IMR-90 (cell line): Measurements from ENCODE around the gene CYFIP2. TPM values are rescaled to one million over a fixed set of nuclear protein-coding genes. Genes with fewer than 3 reads are reported as not detected.

Experiments used
- ATAC-seq: fragments of 200-7000 bp; cut with Tn5 transposase; 2 replicates; pipeline ENCODE4 v1.9.1; 2020; ENCODE audit warnings: low read depth, mild to moderate bottlenecking, moderate library complexity
- BruUV-seq: library from RNA; stranded (reverse); fragments of 400-500 nt; replicated peaks from 2 replicates; lab custom pipeline; 2021; lab: Mats Ljungman, UMichigan
- CTCF ChIA-PET: fragments of 300-600 bp; formaldehyde crosslinking; extraction: SDS; loops from one replicate; lab custom pipeline; 2021; ENCODE audit warnings: antibody characterized with exemption; lab: Yijun Ruan, JAX
- POLR2A ChIA-PET: fragments of 300-600 bp; sonication (Branson Sonifier 250); formaldehyde crosslinking; loops from one replicate; lab custom pipeline; 2022; ENCODE audit warnings: antibody characterized with exemption; ENCODE audit not compliant: unreplicated experiment; lab: Charles Lee
- DNase-seq: peaks from one replicate; pipeline ENCODE4 v3.0.0; 2013
- H2AFZ ChIP-seq: replicated peaks from 2 replicates; pipeline ENCODE3; 2013; ENCODE audit warnings: low read length, mild to moderate bottlenecking; ENCODE audit not compliant: poor library complexity
- H2AK5ac ChIP-seq: 2 replicates; pipeline ENCODE4 v1.6.1; 2013; ENCODE audit warnings: low read depth, low read length, inconsistent platforms
- H2AK9ac ChIP-seq: replicated peaks from 2 replicates; pipeline ENCODE3; 2013; ENCODE audit warnings: mild to moderate bottlenecking, low read depth, low read length, moderate library complexity; ENCODE audit not compliant: poor library complexity
- H2BK120ac ChIP-seq: 2 replicates; pipeline ENCODE4 v1.6.1; 2013; ENCODE audit warnings: low read depth, low read length, inconsistent platforms
- H2BK15ac ChIP-seq: 3 replicates; pipeline ENCODE4 v1.6.1; 2013; ENCODE audit warnings: low read depth, low read length, inconsistent platforms
- H2BK20ac ChIP-seq: 2 replicates; pipeline ENCODE4 v1.6.1; 2013; ENCODE audit warnings: low read depth, mild to moderate bottlenecking, inconsistent platforms, low read length, moderate library complexity
- H2BK5ac ChIP-seq: 2 replicates; pipeline ENCODE4 v1.6.1; 2013; ENCODE audit warnings: mild to moderate bottlenecking, low read depth, low read length, inconsistent platforms; ENCODE audit not compliant: poor library complexity, severe bottlenecking
- H3K14ac ChIP-seq: replicated peaks from 2 replicates; pipeline ENCODE4 v1.6.1; 2013; ENCODE audit warnings: low read depth, low read length, inconsistent platforms
- H3K18ac ChIP-seq: 2 replicates; pipeline ENCODE4 v1.6.1; 2013; ENCODE audit warnings: low read depth, low read length, control low read depth
- H3K23ac ChIP-seq: 2 replicates; pipeline ENCODE4 v1.6.1; 2013; ENCODE audit warnings: low read depth, low read length, inconsistent platforms
- H3K27ac ChIP-seq: 2 replicates; pipeline ENCODE4 v1.5.1; 2013; ENCODE audit warnings: mild to moderate bottlenecking, control low read depth, low read length; ENCODE audit not compliant: insufficient read depth
- H3K27me3 ChIP-seq: 2 replicates; pipeline ENCODE4 v1.6.1; 2013; ENCODE audit warnings: low read length; ENCODE audit not compliant: control insufficient read depth, insufficient read depth
- H3K36me3 ChIP-seq: 2 replicates; pipeline ENCODE4 v1.6.1; 2013; ENCODE audit warnings: low read length, mixed read lengths; ENCODE audit not compliant: control insufficient read depth, insufficient read depth
- H3K4ac ChIP-seq: 2 replicates; pipeline ENCODE4 v1.6.1; 2013; ENCODE audit warnings: low read depth, low read length, inconsistent platforms
- H3K4me1 ChIP-seq: 2 replicates; pipeline ENCODE4 v1.6.1; 2013; ENCODE audit warnings: low read length, mixed read lengths; ENCODE audit not compliant: control insufficient read depth, insufficient read depth
- H3K4me2 ChIP-seq: 2 replicates; pipeline ENCODE4 v1.6.1; 2013; ENCODE audit warnings: low read depth, mild to moderate bottlenecking, control low read depth, low read length, moderate library complexity
- H3K4me3 ChIP-seq: 2 replicates; pipeline ENCODE4 v1.5.1; 2013; ENCODE audit warnings: low read depth, mild to moderate bottlenecking, control low read depth, low read length, moderate library complexity; ENCODE audit not compliant: insufficient read depth
- H3K56ac ChIP-seq: 2 replicates; pipeline ENCODE4 v1.6.1; 2013; ENCODE audit warnings: low read length, inconsistent platforms; ENCODE audit not compliant: insufficient read depth; ENCODE audit errors: extremely low read depth
- H3K79me1 ChIP-seq, 2 experiments: 2 replicates each; pipeline ENCODE4 v1.6.1; 2013; ENCODE audit warnings: low read length in 2 of 2, inconsistent platforms in 1 of 2, low read depth in 1 of 2
- H3K9ac ChIP-seq: 2 replicates; pipeline ENCODE4 v1.6.1; 2013; ENCODE audit warnings: low read depth, low read length, control low read depth
- H3K9me1 ChIP-seq: 2 replicates; pipeline ENCODE4 v1.6.1; 2013; ENCODE audit warnings: low read length, inconsistent platforms; ENCODE audit not compliant: insufficient read depth
- H3K9me3 ChIP-seq: 2 replicates; pipeline ENCODE4 v1.6.1; 2013; ENCODE audit warnings: low read length; ENCODE audit not compliant: control insufficient read depth, insufficient read depth
- H4K20me1 ChIP-seq: 2 replicates; pipeline ENCODE4 v1.6.1; 2013; ENCODE audit warnings: low read length, inconsistent platforms; ENCODE audit not compliant: insufficient read depth
- H4K5ac ChIP-seq: 2 replicates; pipeline ENCODE4 v1.6.1; 2013; ENCODE audit warnings: mild to moderate bottlenecking, low read depth, low read length, control low read depth
- H4K8ac ChIP-seq, 2 experiments: 2 replicates each; pipeline ENCODE4 v1.6.1; 2013; ENCODE audit warnings: low read depth in 2 of 2, low read length in 2 of 2, control low read depth in 1 of 2, inconsistent platforms in 1 of 2
- H4K91ac ChIP-seq: 2 replicates; pipeline ENCODE4 v1.6.1; 2013; ENCODE audit warnings: low read depth, low read length, inconsistent platforms; ENCODE audit not compliant: insufficient read depth
- CHD1 ChIP-seq: IDR thresholded peaks from 2 replicates; pipeline ENCODE4 v1.6.1; 2012; ENCODE audit warnings: low read depth, low read length, improper control_type of control experiment
- CTCF ChIP-seq: conservative IDR thresholded peaks from 2 replicates; pipeline ENCODE4 v1.5.1; 2012; ENCODE audit warnings: mild to moderate bottlenecking, low read depth, low read length, improper control_type of control experiment
- MAFK ChIP-seq: IDR thresholded peaks from 2 replicates; pipeline ENCODE4 v1.6.1; 2012; ENCODE audit warnings: low read depth, low read length, improper control_type of control experiment
- MAZ ChIP-seq: IDR thresholded peaks from 2 replicates; pipeline ENCODE4 v1.6.1; 2012; ENCODE audit warnings: low read depth, mild to moderate bottlenecking, low read length, improper control_type of control experiment, moderate library complexity, borderline replicate concordance
- MXI1 ChIP-seq: IDR thresholded peaks from 2 replicates; pipeline ENCODE4 v1.6.1; 2012; ENCODE audit warnings: low read depth, mild to moderate bottlenecking, low read length, moderate library complexity, borderline replicate concordance
- NFE2L2 ChIP-seq: fragments of 150-350 bp; IDR thresholded peaks from 2 replicates; pipeline ENCODE4 v1.6.1; 2016; ENCODE audit warnings: low read depth, mild to moderate bottlenecking, low read length
- POLR2A ChIP-seq: IDR thresholded peaks from 2 replicates; pipeline ENCODE4 v1.6.1; 2012; ENCODE audit warnings: mild to moderate bottlenecking, low read depth, low read length
- RAD21 ChIP-seq: IDR thresholded peaks from 2 replicates; pipeline ENCODE4 v1.6.1; 2012; ENCODE audit warnings: low read length, improper control_type of control experiment
- RCOR1 ChIP-seq: IDR thresholded peaks from 2 replicates; pipeline ENCODE4 v1.6.1; 2012; ENCODE audit warnings: mild to moderate bottlenecking, low read length, improper control_type of control experiment; ENCODE audit not compliant: insufficient replicate concordance
- RFX5 ChIP-seq: IDR thresholded peaks from 2 replicates; pipeline ENCODE4 v1.8.0; 2012; ENCODE audit warnings: low read depth, mild to moderate bottlenecking, low read length, moderate library complexity
- SMC3 ChIP-seq: fragments of 150-350 bp; IDR thresholded peaks from 2 replicates; pipeline ENCODE4 v1.6.1; 2016; ENCODE audit warnings: low read depth, mild to moderate bottlenecking, antibody characterized with exemption, low read length, moderate library complexity
- WGBS, 2 experiments: methylation state at CpG; one replicate each; pipeline versions ENCODE4 v1.1.5 to v1.1.7; 2013; ENCODE audit warnings: missing lambda C conversion rate in 2 of 2; ENCODE audit not compliant: insufficient read length in 1 of 2; ENCODE audit errors: extremely low coverage in 2 of 2; 5-methylcytosine and 5-hydroxymethylcytosine counted together
- dilution Hi-C: fragments of 300-500 bp; cut with HindIII; formaldehyde crosslinking; loops from one replicate; pipeline ENCODE4 v1.14.3; 2018; ENCODE audit warnings: low sequenced_read_pairs; ENCODE audit not compliant: unreplicated experiment
- in situ Hi-C: fragments of 300-500 bp; cut with MboI; formaldehyde crosslinking; loops from 3 replicates; pipeline ENCODE4 v1.14.3; 2019; ENCODE audit warnings: low sequenced_read_pairs, inconsistent platforms, mixed read lengths
- intact Hi-C: fragments of 100-400 bp; cut with micrococcal nuclease; formaldehyde crosslinking; loops from 2 replicates; pipeline ENCODE4 v1.10.0; 2022
- polyA plus RNA-seq, 3 experiments: library from polyadenylated mRNA; depleted of rRNA; stranded (reverse); fragments of >200 nt; gene quantifications; 2 replicates each; pipeline ENCODE4 v1.2.3, GENCODE V29; 2012; ENCODE audit warnings: low replicate concordance in 1 of 3
- total RNA-seq: library from RNA; depleted of rRNA; stranded (reverse); fragments of >200 nt; gene quantifications from 2 replicates; pipeline ENCODE4 v1.2.3, GENCODE V29; 2012

The CYFIP2 gene
- total and polyA plus RNA-seq, 2 of the 4 experiments (the other 2 are of a cell fraction), result 6.8 to 13.4 TPM

- Histone ChIP-seq H2BK120ac (no peak overlapping the region), H3K27me3 (no peaks in the 10 kb centered on the region; the same call in 1 of the 2 replicates), H2AFZ (no peak overlapping the region), H2BK15ac (no peak overlapping the region), H3K9ac (no peak overlapping the region), H4K5ac (no peak overlapping the region), H3K23ac (no peak overlapping the region), H3K27ac (no peak overlapping the region), H3K9me1 (no peaks in the 10 kb centered on the region), H4K91ac (no peak overlapping the region), H3K4me3 (no peak overlapping the region), H2AK5ac (no peak overlapping the region), H3K14ac (no peak overlapping the region), H2BK5ac (no peak overlapping the region), H3K36me3 (no peaks in the 10 kb centered on the region), H3K18ac (no peak overlapping the region), H3K4me1 (no peaks in the 10 kb centered on the region), H3K56ac (no peak overlapping the region), H4K20me1 (no peaks in the 10 kb centered on the region), H2AK9ac (no peak overlapping the region), H3K79me1 (no peaks in the 10 kb centered on the region), H3K4me2 (no peak overlapping the region), H4K8ac (no peak overlapping the region), H2BK20ac (no peak overlapping the region), H3K4ac (no peak overlapping the region), H3K9me3 (no peaks in the 10 kb centered on the region)
- ChIA-PET CTCF (no interaction called here), POLR2A (no interaction called here)
- WGBS, 2 experiments, result no CpG with 5 or more reads among the region's 1 CpG
- no peak for DNase-seq
- in situ Hi-C loops, result no loop called here
- no peak for TF ChIP-seq RFX5
- no peak for TF ChIP-seq POLR2A
- no peak for TF ChIP-seq MAFK
- no peak for TF ChIP-seq SMC3
- no peak for TF ChIP-seq RAD21
- TF ChIP-seq NFE2L2, result no peak
- TF ChIP-seq MAZ, result no peak
- no peak for TF ChIP-seq MXI1
- TF ChIP-seq CHD1, result no peak
- TF ChIP-seq CTCF, result no peak
- TF ChIP-seq RCOR1, result no peak
- no TSS peak for BruUV-seq
- dilution Hi-C loops, result no loop called here
- no peak for ATAC-seq
- intact Hi-C loops, result no loop called here
Observed at GRCh38 chr5:157273131-157273556, 7.2 kb downstream of the CYFIP2 start.
